Measurements from ENCODE around the gene F7.

- TF ChIP-seq CTCF (IDR thresholded peaks at IDR 0.05) (no peak), ESRRA (IDR thresholded peaks at IDR 0.05; ENCODE audit: borderline replicate concordance, low read length) (no peak), POLR2A (IDR thresholded peaks at IDR 0.05; ENCODE audit: low read length) (no peak), PBX3 (IDR thresholded peaks at IDR 0.05) (no peak), CBX8 (IDR thresholded peaks at IDR 0.05) (no peak), MAX (IDR thresholded peaks at IDR 0.05) (no peak), MAZ (IDR thresholded peaks at IDR 0.05; ENCODE audit: borderline replicate concordance, low read depth, low read length) (no peak), EP300 (IDR thresholded peaks at IDR 0.05) (no peak), REST (IDR thresholded peaks at IDR 0.05) (no peak), HOXB5 (CRISPR knock-in tag; IDR thresholded peaks at IDR 0.05) (no peak), CHD2 (IDR thresholded peaks at IDR 0.05; ENCODE audit: low read length, partially characterized antibody) (no peak)
Measured at GRCh38 chr13:113102727-113103126, 2.9 kb upstream of the F7 start.

All from A549 (cell line).